Activated CD4-positive, alpha-beta T cell treated with anti-CD3 and anti-CD28 coated beads, Interleukin-2, amount 50 U/mL, for 4 hours (primary cell): Measurements from ENCODE around the gene TSPAN9.
"Not testable (repeated sequence)": the region's sequence is repeated elsewhere in the genome, so short reads cannot be mapped to it uniquely, and the experiment has no call there.

ENCODE experiments used
- DNase-seq, 2 experiments: peaks; one replicate each; pipeline ENCODE4 v3.0.0-alpha.2; 2020

The TSPAN9 gene

DNA sequence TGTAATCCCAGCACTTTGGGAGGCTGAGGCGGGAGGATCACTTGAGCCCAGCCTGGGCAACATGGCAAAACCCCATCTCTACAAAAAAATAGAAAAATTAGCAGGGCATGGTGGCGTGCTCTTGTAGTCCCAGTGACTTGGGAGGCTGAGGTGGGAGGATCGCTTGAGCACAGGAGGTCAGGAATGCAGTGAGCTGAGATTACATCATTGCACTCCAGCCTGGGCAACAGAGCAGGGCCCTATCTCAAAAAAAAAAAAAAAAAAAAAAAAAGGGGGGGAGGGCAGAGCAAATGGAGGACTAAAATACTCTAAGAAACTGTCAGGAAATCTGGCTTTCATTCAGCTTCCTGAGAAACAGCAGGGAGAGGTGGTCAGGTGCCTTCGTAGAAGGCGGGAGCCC lies 31.7 kb upstream of the TSPAN9 start:
- no peak for DNase-seq

DNA sequence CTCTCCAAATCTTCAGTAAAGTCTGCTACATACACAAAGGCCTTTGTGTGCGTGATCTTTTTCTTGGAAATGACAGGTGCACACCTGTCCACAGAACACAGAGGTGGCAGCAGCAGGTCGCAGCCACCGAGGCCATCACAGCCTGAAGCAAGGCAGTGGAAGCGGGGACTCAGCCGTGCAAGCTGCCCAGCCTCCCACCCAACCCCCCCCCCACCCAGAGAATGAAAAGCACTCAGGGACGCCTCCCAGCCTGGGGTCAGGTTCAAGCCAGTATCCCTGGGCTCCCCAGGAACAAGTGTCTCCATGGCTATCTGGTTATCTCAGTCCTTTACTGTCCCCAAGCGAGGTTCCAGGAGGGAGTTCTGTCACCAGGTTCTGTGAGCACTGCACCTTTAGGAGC lies 31.2 kb upstream of the TSPAN9 start:
- no peak for DNase-seq

DNA sequence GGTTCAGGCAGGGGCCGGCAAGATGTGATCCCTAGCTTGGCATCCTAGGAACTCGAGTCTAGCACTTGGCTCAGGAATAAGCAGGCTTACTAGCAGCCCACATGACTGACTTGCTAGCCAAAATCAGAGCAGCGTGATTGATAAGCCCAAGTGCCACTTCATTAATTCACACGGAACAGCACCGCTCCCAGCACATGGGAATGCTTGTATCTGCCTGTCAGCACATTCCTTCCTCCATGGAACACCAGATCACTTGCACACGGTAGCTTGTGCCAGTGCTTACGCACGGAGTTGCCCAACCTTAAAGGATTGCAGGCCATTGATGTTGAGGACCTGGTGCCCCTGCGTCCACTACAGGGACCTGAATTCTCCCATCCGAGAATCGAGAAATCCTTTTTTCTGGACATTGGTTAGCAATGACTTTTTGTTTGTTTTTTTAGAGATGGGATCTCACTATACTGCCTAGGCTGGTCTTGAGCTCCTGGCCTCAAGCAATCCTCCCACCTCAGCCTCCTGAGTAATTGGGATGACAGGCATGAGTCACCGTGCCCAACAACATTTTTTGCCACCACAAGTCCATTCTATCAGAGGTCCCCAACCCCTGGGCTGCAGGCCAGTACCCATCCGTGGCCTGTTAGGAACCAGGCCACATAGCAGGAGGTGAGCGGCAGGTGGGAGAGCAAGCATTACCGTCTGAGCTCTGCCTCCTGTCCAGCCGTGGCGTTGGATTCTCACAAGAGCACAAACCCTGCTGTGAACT lies 30.6 kb upstream of the TSPAN9 start:
- DNase-seq: no peak

DNA sequence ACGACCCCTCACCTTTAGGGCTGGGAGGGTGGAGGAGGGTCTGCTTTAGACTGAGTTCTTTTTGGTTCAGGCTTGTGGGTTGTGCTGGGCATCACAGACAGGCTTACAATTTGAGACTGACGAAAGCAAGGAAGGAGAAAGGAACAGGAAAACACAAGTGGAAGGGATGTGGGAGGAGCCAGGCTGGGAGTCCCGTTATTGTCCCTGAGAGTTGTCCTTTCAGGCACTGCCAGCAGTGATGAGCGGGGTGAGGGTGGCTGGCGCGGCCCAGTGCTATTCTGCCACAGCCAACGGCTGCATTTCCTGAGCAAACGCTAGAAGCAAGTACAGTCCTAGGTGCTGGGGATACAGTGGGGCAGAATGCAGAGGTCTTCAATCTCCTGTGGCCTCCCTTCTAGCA lies 29.2 kb upstream of the TSPAN9 start:
- DNase-seq: no peak

DNA sequence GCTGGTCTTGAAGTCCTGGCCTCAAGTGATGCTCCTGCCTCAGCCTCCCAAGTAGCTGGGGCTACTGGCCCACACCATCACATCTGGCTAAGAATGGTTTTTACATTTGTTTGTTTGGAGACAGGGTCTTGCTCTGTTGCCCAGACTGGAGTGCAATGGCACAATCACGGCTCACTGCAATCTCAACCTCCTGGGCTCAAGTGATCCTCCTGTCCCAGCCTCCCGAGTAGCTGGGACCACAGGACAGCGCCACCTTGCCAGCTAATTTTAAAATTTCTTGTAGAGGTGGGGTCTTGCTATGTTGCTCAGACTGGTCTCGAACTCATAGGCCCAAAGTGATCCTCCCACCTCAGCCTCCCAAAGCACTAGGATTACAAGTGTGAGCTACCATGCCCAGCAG lies 28.6 kb upstream of the TSPAN9 start:
- DNase-seq: no peak

DNA sequence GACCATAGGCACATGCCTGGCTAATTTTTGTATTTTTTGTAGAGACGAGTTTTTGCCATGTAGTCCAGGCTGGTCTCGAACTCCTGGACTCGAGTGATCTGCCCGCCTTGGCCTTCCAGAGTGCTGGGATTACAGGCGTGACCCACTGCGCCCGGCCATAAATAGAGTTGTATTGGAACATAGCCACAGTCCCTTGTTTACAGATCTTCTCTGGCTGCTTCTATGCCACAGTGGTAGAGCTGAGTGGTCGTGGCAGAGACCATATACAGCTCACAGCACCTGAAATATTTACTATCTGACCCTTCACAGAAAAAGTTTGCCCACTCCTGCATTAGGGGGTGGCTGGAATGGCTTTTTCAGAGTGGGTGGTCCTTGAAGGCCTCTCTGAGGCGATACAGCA lies 28.0 kb upstream of the TSPAN9 start:
- no peak for DNase-seq

DNA sequence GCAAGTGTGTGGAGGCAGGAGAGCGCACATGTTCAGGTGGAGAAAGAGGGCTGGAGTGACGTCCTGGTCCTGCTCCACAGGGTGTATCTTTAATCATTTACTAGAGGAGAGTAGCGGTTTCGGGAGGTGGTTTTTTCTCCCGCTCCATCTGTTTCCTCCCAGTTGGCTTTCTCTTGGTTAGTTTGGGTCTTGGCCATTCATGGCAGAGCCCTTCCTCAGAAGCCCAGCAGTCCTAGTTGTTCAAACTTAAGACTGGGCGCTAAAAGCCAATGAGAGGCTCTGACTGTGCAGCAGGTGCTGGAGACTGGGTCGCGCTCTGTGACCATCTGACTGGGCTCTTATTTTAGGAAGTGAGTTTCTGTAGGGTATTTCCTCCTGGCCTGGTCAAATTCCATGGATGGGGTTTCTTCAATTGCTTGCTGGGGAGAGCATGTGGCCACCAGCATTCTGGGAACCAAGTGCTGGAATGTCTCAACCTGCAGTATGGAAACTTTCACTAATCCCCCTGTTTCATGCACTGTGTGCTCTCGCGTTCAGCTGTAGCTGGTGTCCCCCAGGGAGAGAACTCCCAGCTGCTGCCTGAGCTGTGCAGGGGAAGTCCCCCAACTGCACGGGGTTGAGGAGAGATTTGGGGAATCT lies 27.4 kb upstream of the TSPAN9 start:
- no peak for DNase-seq

DNA sequence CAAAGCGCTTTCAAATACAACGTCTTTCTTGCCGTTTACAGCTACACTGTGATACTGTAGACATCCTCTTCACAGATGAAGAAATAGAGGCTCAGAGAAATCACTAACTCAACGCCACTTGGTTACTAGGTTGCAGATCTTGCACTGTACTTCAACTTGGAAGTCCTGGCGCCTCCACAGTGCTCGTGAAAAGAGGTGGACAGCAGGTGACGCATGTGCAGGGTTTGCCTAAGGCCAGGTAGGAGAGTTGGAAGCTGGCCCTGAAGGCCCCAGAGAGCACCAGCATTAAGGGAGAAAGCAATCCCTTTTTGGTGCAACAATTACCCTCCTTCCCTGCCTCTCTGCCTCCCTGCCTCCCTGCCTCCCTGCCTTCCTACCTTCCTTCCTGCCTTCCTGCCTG lies 22.8 kb upstream of the TSPAN9 start:
- no peak for DNase-seq

DNA sequence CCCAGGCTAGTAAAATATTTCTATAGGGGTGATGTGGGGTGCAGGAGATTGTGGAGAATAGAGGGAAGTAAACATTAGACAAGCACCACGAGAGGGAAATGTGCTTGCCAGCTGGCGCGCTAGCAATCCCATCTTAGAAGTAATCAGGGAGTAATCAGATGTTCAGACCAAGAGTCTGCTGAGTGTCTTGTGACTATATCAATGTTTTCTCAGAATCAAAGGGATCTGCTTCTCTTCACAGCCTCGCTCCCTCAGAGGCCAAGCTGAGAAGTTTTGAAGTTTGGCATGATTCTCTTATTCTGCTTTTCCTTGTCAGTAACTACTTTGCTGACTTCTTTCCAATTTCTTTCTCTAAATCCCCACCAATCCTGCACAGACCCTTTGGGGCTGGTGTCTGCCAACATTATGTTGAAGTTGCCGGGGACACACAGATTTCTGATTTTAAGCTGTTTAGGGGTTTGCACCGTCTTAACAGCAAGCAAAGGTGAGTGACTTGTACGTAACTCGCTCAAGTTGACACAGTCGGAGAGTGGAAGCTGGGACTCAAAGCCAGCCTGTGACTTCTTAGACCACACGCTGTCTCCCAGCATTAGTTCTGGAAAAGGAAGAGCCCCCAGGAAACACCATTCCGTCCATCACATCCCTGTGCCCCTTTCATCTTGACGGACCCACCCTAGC lies 22.0 kb upstream of the TSPAN9 start:
- no peak for DNase-seq

DNA sequence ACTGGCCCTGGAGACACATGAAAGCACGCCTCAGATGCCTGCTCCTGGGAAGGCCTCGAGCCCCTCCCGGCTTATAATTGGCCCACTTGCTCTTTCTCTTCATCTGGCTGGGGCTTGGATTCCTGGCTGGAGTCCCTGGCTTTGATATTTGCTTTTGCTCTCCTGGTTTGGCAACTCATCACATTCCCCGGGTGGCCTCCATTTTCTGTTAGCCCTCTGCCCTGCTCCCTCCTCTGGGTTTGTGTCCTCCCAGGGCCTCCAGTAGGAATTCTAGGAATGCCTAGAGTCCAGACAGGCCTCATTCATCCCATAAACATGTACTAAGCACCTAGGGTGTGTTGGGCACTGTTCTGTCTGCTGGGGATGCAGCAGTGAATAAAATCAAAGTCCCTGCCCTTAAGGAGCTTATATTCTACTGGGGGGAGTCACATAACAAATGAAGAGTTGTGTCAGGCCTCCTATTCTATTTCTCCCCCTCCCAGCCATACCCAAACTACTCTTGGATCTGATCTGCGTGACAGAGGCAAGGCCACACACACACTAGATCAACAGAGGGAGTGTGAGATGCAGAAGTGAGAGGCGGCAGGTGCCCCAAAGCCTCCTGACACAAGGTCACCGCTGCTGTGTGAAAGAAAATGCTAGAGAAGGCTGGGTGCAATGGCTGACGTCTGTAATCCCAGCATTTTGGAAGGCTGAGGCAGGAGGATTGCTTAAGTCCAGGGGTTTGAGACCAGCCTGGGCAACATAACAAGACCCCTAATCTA lies 21.3 kb upstream of the TSPAN9 start:
- DNase-seq: no peak

DNA sequence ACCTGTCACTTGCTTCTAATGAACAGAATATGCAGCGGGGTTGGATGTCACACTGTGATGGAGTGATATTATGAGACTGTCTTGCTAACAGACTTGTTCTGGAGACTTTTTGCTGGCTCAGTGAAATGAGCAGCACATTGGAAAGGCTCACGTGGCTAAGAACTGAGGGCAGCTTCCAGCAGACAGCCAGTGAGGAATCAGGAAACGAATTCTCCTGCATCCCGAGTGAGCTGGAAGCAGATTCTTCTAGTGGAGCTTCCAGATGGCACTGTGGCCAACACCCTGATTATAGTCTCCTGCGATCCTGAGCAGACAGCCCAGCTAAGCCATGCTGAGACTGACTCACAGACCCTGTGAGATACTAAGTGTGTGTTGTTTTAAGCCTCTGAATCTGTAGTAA lies 16.1 kb upstream of the TSPAN9 start:
- DNase-seq: no peak

DNA sequence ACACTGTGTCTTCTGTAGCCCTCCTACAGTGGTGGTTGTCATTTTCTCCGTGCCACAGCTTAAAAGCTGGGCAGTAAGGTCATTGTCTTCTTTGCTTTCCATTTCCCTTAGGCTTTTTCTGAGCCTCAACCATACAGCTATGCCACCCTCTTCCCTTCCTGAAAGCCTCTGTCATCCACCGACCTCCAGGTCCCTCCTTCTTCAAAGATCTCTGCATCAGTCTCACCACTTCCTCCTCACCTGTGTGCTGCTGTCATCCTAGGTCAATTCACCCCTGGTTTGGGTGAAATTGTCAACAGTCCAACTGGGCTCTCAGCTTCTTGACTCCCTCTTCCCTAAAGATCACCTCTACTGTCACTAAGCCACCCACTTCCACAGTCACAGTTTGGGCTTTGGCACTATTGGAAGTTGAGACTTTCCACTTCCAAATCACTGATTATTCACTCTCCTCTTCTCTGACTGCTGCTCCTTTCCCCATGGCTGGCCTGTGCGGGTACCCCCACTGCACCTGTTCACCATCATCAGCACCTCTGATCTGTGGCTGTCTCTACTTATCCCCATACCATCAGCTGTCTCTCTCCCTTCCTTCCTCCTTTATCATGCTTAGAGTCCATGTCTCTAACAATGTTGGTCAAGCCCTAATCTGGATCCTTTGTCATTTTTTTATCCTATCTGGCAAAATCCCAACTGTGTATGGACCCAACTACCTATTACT lies 15.5 kb upstream of the TSPAN9 start:
- DNase-seq: no peak

DNA sequence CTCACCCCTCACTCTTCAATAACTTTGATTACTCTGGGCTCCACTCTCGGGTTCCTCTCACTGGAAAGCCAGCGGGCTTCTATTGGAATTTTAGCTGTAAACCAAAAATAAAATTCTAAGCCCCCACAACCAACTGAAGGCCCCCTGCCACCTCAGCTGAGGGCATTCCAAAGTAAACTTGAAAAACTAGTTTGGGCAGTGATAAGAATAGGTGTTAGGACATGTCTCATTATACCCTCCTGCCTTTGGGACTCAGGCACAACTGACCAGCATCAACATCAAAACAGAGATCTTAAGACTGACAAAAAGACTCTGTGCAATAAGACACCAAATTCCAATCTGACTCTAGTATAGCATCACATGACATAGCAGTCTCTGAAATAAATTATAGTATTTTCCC lies 11.9 kb upstream of the TSPAN9 start:
- DNase-seq: no peak

DNA sequence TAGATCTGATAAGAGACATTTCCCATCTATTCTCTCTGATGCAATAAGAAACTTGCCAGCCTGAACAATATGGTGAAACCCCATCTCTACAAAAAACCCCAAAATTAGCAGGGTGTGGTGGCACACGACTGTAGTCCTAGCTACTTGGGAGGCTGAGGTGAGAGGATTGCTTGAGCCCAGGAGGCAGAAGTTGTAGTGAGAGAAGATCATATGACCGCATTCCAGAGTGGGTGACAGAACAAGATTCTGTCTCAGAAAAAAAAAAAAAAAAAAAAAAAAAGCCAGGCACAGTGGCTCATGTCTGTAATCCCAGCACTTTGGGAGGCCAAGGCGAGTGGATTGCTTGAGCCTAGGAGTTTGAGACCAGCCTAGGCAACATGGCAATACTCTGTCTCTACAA lies 11.3 kb upstream of the TSPAN9 start:
- not testable (repeated sequence) for DNase-seq

DNA sequence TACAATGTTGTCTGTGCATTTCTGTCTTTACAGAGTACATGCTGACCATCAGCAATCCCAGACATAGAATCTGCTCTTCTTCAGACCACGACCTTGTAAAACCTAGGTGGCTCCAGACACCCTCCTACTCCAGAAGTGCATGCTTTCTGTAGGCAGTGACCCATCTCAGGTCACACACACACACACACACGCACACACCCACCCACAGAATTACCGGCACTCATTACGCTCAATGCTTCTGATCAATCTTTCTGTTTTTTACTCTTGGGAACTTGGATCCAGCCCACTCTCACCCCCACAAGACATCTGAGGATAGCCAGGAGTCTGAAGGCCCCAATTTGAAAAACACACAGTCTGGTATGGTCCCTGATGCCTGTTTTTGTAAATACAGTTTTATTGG lies 7.5 kb upstream of the TSPAN9 start:
- DNase-seq: no peak

DNA sequence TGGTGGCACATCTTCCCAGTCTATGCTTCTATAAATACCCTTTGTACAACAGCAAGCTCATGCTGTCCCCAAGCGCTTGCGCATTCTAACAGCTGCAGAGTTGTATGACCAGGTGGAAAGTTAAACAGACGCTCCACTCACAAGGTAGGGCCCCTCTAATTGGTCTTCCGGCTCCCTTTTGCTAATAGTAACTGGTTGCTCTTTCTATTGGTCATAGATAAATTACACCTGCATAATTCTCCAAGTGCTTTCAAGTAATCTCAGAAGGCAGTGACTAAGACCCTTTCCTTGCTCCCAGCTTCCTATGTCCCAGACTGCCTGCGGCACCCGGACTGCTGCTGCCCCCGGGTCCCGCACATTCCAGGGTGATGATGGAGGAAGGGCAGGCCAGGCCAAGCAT lies 6.1 kb upstream of the TSPAN9 start:
- DNase-seq: no peak

DNA sequence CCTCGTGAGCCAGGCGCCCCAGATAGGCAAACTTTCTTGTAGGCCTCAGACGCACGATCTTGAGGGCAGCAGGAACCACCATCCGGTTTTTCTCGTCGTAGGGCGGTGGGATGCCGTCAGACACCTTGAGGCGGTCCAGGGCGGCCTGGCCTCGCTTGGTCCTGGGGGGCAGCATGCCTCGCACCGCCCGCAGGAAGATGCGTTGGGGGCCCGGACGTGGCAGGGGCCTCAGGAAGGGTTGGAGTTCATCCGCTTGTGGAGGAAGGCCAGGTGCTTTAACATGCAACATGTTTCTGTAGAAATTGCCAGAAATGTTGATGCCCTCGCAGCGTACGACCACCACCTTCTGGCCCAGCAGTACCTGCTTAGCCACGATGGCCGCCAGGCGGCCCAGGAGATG lies 5.5 kb upstream of the TSPAN9 start:
- no peak for DNase-seq

DNA sequence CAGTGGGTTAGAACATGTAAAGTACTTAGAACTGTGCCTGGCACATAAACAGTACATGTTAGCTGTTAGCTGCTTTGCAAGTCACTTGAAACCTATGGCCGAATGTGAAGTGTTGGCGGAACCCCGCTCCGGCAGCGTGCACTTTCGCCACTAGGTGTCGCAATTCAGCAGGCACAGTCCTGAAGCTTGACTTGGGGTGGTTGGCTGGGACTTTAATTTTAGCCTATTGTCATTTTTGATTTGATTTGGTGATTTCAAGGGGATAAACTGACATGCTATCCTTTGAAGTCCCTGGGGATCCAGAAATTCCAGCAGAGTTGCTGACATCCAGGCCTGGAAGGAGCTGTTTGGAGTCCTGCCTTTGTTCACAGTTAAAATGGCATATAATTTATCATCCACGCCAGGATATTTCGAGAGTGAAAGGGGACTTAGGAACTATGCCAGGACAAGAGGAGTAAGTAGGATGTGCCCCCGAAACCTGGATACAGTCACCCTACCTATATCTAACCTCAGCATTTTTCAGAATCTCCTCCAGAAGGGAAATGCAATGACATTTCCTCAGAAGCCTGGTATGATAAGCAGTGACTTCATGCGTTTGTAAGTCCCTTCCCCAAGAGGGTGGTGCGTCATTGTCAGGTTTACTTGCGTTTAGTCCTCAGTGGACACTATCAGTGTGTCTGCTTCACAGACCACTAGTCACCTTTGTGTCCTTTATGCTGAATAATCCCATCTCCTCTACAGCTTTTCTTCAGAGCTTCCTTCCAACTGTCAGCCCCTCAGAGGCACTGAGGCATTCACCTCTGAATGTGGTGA lies 3.5 kb upstream of the TSPAN9 start:
- peak; percentile 79 to 85 for DNase-seq

DNA sequence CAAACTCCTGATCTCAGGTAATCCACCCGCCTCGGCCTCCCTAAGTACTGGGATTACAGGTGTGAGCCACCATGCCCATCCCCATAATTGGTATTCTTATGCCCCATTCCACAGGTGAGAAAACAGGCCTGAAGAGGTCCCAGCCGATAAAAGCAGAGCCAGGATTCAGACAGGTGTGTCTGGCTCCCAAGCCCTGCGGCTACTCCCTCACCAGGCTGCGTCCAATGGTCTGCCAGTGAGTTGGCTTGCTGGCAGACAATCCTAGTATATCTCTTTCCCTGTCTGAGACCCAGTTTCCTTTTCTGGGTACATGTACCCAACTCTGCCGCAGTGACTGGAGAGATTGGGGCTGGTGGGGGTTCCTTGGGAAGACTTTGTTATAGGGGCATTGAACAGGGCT lies 1.9 kb upstream of the TSPAN9 start:
- no peak for DNase-seq

DNA sequence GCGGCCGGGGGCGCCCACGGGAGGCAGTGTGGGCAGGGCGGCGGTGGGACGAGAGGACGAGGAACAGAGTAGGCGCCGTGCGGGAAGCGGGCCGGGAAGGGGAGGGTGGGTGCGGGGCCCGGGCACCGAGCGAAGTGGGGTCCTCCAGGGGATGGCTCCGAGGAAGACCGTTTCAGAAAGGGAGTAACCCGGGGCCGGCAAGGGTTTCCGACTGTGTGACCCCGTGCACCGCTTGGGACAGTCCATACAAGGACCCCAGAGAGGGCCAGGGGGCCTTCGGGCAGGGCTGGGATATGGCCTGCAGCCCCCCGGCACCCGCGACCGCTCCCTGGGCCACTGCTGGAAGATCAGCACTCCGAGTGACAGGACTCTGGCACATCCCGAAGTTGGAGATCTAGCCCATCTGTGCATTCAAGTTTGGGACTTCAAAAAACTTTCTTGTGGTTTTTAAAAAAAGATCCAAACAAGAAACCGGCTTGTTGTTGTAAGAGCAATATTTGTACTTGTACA lies 448 bp downstream of the TSPAN9 start:
- DNase-seq: peak in 1 of 2 experiments; percentile 4

DNA sequence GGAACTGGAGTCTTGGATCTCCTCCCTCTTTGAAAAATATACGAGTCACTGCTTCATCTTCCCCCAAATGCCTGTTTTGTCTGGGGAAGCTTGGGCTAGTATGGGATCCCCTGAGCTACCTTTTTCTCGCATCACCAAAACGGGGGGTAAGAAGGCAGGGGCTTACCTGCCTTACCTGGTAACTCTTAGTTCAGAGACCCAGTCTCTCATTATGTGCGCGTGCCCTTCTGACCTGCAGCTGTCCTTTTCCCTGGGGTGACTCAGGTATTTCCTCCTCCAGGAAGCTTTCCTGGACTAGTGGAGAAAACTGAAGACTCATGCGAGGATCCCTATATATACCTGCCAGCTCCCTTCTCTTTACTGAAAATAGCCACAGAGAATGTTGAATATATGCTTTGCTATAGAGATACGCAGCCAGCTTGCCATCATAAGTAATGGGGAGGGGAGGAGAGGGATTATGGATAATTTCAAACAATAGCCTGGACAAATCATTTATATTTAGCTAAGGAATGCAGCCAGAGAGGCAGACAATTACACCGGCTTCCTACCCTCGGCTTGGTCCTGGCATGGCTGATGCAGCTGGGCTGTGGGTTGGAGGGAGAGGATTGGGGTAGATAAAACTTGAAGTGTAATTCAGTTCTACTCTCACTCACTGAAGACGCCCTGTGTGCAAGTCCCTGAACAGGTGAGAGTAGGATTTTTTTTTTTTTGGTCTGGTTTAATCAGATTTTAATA lies 1.1 kb downstream of the TSPAN9 start:
- no peak for DNase-seq
